Measurements from ENCODE around the gene PIM3. TPM values are rescaled to one million over a fixed set of nuclear protein-coding genes. Genes with fewer than 3 reads are reported as not detected.

PIM3 gene
- total and polyA plus RNA-seq, 4 donors, result 14.5 to 44.0 (median 28.1) TPM

GRCh38 chr22:49992921-49993648 is 32.5 kb downstream of the PIM3 start:
- TF ChIP-seq EGR1 (IDR thresholded peaks at IDR 0.05; ENCODE audit: low read depth in 2 of 2), result no peak
- no peak for TF ChIP-seq JUND (IDR thresholded peaks at IDR 0.05)
- no peak for TF ChIP-seq HNF4A (conservative IDR thresholded peaks at IDR 0.05)
- TF ChIP-seq CTCF (IDR thresholded peaks at IDR 0.05; ENCODE audit: low read depth, low read length, missing input control), result peak; percentile 75
- TF ChIP-seq SP1 (IDR thresholded peaks at IDR 0.05), result no peak
- no peak for TF ChIP-seq FOXA2 (IDR thresholded peaks at IDR 0.05)
- no peak for TF ChIP-seq ATF3 (IDR thresholded peaks at IDR 0.05)
- TF ChIP-seq RAD21 (IDR thresholded peaks at IDR 0.05), result peak in 1 of 2 donors; percentile 88
- no peak for TF ChIP-seq HNF4G (IDR thresholded peaks at IDR 0.05)

GRCh38 chr22:49993649-49994360 is 33.2 kb downstream of the PIM3 start:
- no peak for TF ChIP-seq GABPA (IDR thresholded peaks at IDR 0.05 in 1 of 2, conservative IDR thresholded peaks at IDR 0.05 in 1 of 2)
- TF ChIP-seq ATF3 (IDR thresholded peaks at IDR 0.05), result no peak
- TF ChIP-seq RXRA (IDR thresholded peaks at IDR 0.05), result no peak
- no peak for TF ChIP-seq ZBTB33 (IDR thresholded peaks at IDR 0.05)
- TF ChIP-seq MAX (IDR thresholded peaks at IDR 0.05), result no peak
- TF ChIP-seq HNF4G (IDR thresholded peaks at IDR 0.05), result no peak
- H3K27me3 ChIP-seq (ENCODE audit: control insufficient read depth in 4 of 4, insufficient read depth in 4 of 4, low read length in 3 of 4), result no peaks in the 10 kb centered on the region
- H3K9me3 ChIP-seq (ENCODE audit: control insufficient read depth in 4 of 4, low read length in 3 of 4), result peaks cover 0 to 7% (median 2%) of the 10 kb centered on the region in 4 donors
- no peak overlapping the region for H3K27ac ChIP-seq (ENCODE audit: low read depth in 1 of 2, low read length in 2 of 2)
- no peak for DNase-seq (ENCODE audit: low spot score)
- no peaks in the 10 kb centered on the region for H3K36me3 ChIP-seq (ENCODE audit: control insufficient read depth in 4 of 4, insufficient read depth in 3 of 4, low read depth in 1 of 4, low read length in 3 of 4)
- H3K4me3 ChIP-seq (ENCODE audit: low read depth in 1 of 3, low read length in 3 of 3), result no peak overlapping the region
- 78% methylated on average over 11 of the region's 11 CpGs for WGBS
- H3K9ac ChIP-seq (ENCODE audit: low read depth in 1 of 2, low read length in 2 of 2), result no peak overlapping the region
- peaks cover 0 to 6% (median 1%) of the 10 kb centered on the region in 4 donors for H3K4me1 ChIP-seq (ENCODE audit: control insufficient read depth in 4 of 4, insufficient read depth in 4 of 4, low read length in 3 of 4)

More at GRCh38 chr22:49992921-49993648, 32.5 kb downstream of the PIM3 start:
- no peaks in the 10 kb centered on the region for H3K36me3 ChIP-seq (ENCODE audit: control insufficient read depth in 4 of 4, insufficient read depth in 3 of 4, low read depth in 1 of 4, low read length in 3 of 4)
- 31% methylated on average over 23 of the region's 23 CpGs for WGBS
- DNase-seq (ENCODE audit: low spot score), result no peak
- peaks cover 0 to 7% (median 2%) of the 10 kb centered on the region in 4 donors for H3K9me3 ChIP-seq (ENCODE audit: control insufficient read depth in 4 of 4, low read length in 3 of 4)
- H3K4me3 ChIP-seq (ENCODE audit: low read depth in 1 of 3, low read length in 3 of 3), result no peak overlapping the region
- no peak overlapping the region for H3K9ac ChIP-seq (ENCODE audit: low read depth in 1 of 2, low read length in 2 of 2)
- no peaks in the 10 kb centered on the region for H3K27me3 ChIP-seq (ENCODE audit: control insufficient read depth in 4 of 4, insufficient read depth in 4 of 4, low read length in 3 of 4)
- H3K4me1 ChIP-seq (ENCODE audit: control insufficient read depth in 4 of 4, insufficient read depth in 4 of 4, low read length in 3 of 4), result peaks cover 0 to 6% (median 1%) of the 10 kb centered on the region in 4 donors
- H3K27ac ChIP-seq (ENCODE audit: low read depth in 1 of 2, low read length in 2 of 2), result no peak overlapping the region
